Measurements from ENCODE around the gene A2ML1. TPM values are rescaled to one million over a fixed set of nuclear protein-coding genes. Genes with fewer than 3 reads are reported as not detected.
A peak's percentile ranks its signal among the peaks of the same experiment; 100 is the strongest.

A2ML1 gene
- total RNA-seq, 4 donors from 2014 or later: 0.40 to 17.1 (median 2.4) TPM

DNA sequence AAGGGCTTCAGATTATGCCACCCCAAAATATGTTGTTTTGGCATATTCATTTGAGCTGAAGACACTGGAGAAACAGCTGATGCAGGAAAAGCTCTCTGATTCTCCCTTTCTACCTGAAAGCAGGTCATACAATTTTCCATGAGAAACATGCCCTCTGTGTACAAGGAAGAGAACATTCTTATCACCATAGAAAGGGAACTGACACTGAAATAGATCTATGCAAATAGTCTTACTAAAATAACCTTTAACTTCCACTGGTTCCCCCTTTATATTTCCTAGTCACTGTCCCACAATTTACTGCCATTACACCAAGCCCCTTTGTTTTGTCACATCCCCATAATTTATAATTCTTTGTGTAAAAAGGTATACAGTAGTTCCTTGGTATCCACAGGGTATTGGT is 82.2 kb downstream of the A2ML1 start:
- H3K27me3 ChIP-seq: no peaks in the 10 kb centered on the region
- no peaks in the 10 kb centered on the region for H3K9me3 ChIP-seq
- no peak overlapping the region for H3K27ac ChIP-seq
- TF ChIP-seq, protein P1, sequence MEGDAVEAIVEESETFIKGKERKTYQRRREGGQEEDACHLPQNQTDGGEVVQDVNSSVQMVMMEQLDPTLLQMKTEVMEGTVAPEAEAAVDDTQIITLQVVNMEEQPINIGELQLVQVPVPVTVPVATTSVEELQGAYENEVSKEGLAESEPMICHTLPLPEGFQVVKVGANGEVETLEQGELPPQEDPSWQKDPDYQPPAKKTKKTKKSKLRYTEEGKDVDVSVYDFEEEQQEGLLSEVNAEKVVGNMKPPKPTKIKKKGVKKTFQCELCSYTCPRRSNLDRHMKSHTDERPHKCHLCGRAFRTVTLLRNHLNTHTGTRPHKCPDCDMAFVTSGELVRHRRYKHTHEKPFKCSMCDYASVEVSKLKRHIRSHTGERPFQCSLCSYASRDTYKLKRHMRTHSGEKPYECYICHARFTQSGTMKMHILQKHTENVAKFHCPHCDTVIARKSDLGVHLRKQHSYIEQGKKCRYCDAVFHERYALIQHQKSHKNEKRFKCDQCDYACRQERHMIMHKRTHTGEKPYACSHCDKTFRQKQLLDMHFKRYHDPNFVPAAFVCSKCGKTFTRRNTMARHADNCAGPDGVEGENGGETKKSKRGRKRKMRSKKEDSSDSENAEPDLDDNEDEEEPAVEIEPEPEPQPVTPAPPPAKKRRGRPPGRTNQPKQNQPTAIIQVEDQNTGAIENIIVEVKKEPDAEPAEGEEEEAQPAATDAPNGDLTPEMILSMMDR (IDR thresholded peaks at IDR 0.05): no peak
- TF ChIP-seq POLR2AphosphoS5 (IDR thresholded peaks at IDR 0.05) (no peak), POLR2A (IDR thresholded peaks at IDR 0.05) (no peak), EP300 (IDR thresholded peaks at IDR 0.05) (no peak)
- ATAC-seq: no peak
- peaks cover 0 to 7% (median 2%) of the 10 kb centered on the region in 3 donors for H3K4me1 ChIP-seq
- H3K4me3 ChIP-seq: no peak overlapping the region
- H3K36me3 ChIP-seq: no peaks in the 10 kb centered on the region

DNA sequence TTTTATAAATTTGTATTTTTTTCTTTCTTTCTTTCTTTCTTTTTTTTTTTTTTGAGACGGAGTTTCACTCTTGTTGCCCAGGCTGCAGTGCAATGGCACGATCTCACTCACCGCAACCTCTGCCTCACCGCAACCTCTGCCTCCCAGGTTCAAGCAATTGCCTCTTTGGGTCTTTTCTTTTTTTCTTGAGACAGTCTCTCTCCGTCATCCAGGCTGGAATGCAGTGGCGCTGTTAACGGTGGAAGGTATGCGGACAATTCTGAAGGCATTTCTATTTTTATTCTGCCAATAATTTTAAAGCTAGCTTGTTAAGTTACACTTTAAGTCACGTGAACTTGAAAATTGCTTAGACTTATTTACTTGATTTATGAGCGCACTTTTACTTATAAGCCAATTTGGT is 83.1 kb downstream of the A2ML1 start:
- peak overlapping the region in 3 of 4 donors; percentile 19 to 47 (median 38) for H3K27ac ChIP-seq
- H3K36me3 ChIP-seq: no peaks in the 10 kb centered on the region
- H3K27me3 ChIP-seq: no peaks in the 10 kb centered on the region
- 11 to 35% methylated on average over 6 to 10 of the region's 10 CpGs for WGBS, 2 donors (ENCODE audit: low coverage in 1 of 2)
- peaks cover 0 to 7% (median 2%) of the 10 kb centered on the region in 3 donors for H3K4me1 ChIP-seq
- H3K4me3 ChIP-seq: no peak overlapping the region
- no peaks in the 10 kb centered on the region for H3K9me3 ChIP-seq
- TF ChIP-seq, protein P1 (IDR thresholded peaks at IDR 0.05): peak in 1 of 4 experiments; percentile 12
- no peak for TF ChIP-seq POLR2A (IDR thresholded peaks at IDR 0.05)
- peak; percentile 66 for ATAC-seq

DNA sequence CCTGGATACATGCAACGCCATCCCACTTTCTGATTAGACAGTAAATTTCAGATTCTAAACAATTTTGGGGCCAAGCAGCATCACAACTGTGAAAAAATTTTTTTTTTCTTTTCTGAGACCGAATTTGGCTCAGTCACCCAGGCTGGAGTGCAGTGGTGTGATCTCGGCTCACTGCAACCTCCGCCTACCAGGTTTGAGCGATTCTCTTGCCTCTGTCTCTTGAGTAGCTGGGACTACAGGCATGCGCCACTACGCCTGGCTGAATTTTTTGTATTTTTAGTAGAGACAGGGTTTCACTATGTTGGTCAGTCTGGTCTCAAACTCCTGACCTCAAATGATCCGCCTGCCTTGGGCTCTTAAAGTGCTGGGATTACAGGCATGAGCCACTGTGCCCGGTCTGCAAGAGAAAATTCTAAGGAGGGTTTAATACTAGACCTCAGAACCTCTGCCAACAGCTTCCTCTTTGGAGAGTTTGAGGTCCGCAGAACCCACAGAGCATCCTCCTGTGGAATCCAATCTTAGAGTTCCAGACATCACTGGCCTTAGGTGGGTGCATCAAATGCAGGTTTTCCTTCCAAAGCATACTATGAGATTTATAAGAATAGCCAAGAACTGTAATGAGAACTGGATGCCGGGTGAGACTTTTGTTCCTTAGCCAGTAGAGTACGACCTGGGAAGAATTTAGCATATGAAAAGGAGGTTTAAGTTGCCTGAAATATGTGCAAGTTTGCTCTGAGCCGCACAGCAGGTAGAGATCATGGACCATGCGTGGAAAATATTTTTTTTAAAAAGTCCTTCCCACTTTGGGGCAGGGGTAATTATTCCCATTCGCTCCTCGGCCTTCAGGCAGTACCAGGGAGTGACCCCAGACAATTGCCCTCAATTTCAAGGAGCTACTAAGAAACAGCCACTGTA is 84.1 kb downstream of the A2ML1 start:
- Histone ChIP-seq H3K36me3 (no peaks in the 10 kb centered on the region), H3K27me3 (no peaks in the 10 kb centered on the region), H3K4me1 (peaks cover 0 to 7% (median 2%) of the 10 kb centered on the region in 3 donors), H3K4me3 (no peak overlapping the region), H3K27ac (peak overlapping the region in 2 of 4 donors; percentile 19 to 47), H3K9me3 (no peaks in the 10 kb centered on the region)
- no peak for ATAC-seq
- TF ChIP-seq EP300 (IDR thresholded peaks at IDR 0.05): no peak
- no peak for TF ChIP-seq POLR2AphosphoS5 (IDR thresholded peaks at IDR 0.05)
- TF ChIP-seq POLR2A (IDR thresholded peaks at IDR 0.05): no peak
- TF ChIP-seq, protein P1 (IDR thresholded peaks at IDR 0.05): no peak
- WGBS, 2 donors (ENCODE audit: low coverage in 1 of 2): 82 to 91% methylated on average over 7 to 15 of the region's 16 CpGs

DNA sequence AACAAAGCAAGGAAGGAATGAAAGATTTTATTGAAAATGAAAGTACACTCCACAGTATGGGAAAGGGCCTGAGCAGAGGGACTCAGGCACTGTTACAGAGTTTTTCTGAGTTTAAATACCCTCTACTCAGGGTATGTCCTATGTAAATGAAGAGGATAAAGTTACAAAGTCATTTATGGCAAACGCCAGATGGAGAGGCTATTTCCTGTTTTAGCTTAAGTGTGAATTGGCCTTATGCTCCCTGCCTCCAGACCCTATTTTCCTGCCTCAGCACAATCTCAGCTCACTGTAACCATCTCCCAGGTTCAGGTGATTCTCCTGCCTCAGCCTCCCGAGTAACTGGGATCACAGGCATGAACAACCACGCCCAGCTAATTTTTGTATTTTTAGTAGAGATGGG is 85.1 kb downstream of the A2ML1 start:
- Histone ChIP-seq H3K27me3 (no peaks in the 10 kb centered on the region), H3K4me3 (no peak overlapping the region), H3K27ac (peak overlapping the region in 1 of 4 donors; percentile 39), H3K9me3 (no peaks in the 10 kb centered on the region), H3K36me3 (no peaks in the 10 kb centered on the region), H3K4me1 (peaks cover 0 to 8% (median 3%) of the 10 kb centered on the region in 3 donors)
- 71 to 85% methylated on average over 1 to 3 of the region's 3 CpGs for WGBS, 2 donors (ENCODE audit: low coverage in 1 of 2)
- ATAC-seq: no peak
- TF ChIP-seq, protein P1 (IDR thresholded peaks at IDR 0.05): no peak
- TF ChIP-seq EP300 (IDR thresholded peaks at IDR 0.05) (no peak), POLR2AphosphoS5 (IDR thresholded peaks at IDR 0.05) (no peak), POLR2A (IDR thresholded peaks at IDR 0.05) (no peak)

DNA sequence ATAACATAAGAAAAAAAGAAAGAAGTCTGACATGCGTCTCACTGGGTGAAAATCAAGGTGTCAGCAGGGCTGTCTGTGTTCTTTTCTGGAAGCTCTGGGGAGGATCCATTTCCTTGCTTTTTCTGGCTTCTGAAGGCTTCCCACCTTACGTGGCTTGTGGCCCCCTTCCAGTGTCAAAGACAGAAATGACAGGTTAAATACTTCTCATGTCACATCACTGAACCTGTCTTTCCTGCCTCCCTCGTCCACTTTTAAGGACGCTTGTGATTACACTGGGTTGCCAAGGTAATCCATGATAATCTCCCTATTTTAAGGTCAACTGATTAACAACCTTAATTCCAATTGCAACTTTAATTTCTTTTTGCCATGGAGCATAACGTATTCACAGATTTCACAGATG is 87.3 kb downstream of the A2ML1 start:
- no peak overlapping the region for H3K27ac ChIP-seq
- TF ChIP-seq EP300 (IDR thresholded peaks at IDR 0.05): no peak
- TF ChIP-seq POLR2AphosphoS5 (IDR thresholded peaks at IDR 0.05): no peak
- TF ChIP-seq POLR2A (IDR thresholded peaks at IDR 0.05): no peak
- TF ChIP-seq, protein P1 (IDR thresholded peaks at IDR 0.05): no peak
- no peak for ATAC-seq
- WGBS, 2 donors (ENCODE audit: low coverage in 1 of 2): 79 to 90% methylated on average over 5 of the region's 5 CpGs
- peaks cover 6 to 23% (median 10%) of the 10 kb centered on the region in 3 donors for H3K4me1 ChIP-seq
- H3K27me3 ChIP-seq: no peaks in the 10 kb centered on the region
- H3K9me3 ChIP-seq: no peaks in the 10 kb centered on the region
- H3K36me3 ChIP-seq: no peaks in the 10 kb centered on the region
- H3K4me3 ChIP-seq: no peak overlapping the region

Measured in gastroesophageal sphincter (tissue), 4 donors.